HPDE6-E6E7 (cell line): ENCODE measurements around the gene CPA4.

Experiments
- DNase-seq: peaks from one replicate; pipeline ENCODE4 v3.0.0; 2011; ENCODE audit warnings: missing footprints; ENCODE audit errors: extremely low spot score

The CPA4 gene

DNA sequence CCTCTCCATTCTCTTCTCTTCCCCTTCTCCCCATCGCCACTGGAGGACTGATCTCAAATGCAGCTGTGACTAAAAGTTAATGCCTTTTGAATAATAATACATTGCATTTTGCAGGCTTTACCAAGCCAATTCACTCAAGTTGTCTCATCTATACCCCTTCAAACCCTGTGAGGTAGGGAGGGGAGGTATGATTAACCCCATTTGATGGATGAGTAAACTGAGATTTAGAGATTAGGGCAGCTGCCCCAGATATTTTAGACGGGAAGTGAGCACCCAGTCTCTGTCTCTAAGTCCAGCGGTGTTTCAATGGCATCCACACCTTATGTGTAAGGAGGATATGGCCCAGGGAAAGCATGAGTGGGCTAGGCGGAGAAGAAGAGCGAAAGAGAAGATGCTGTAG, 52.8 kb downstream of the CPA4 start:
- no peak for DNase-seq

GRCh38 chr7:130346177-130346905, 53.4 kb downstream of the CPA4 start:
- DNase-seq, result no peak

DNA sequence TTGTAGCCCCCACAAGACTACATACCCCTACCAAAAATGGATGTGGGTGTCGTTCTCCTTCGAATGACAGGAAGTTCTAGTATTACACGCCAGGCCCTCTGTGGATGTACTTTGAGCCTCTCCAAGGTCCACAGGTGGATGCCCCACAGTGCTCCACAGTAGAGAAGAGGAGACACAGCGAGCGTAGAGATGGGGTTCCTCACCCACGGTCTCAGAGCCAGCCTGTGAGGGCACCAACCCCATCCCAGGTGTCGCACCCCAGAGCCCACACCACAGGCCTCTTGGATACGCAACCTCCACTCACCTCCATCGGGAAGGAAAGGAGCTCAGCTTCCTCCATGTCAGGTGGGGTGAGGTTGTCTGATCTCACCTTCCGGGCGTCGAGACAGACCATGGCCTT, 54.0 kb downstream of the CPA4 start:
- no peak for DNase-seq

- no peak for DNase-seq
Observed at GRCh38 chr7:130349911-130350782, 57.2 kb downstream of the CPA4 start.

GRCh38 chr7:130350945-130351790, 58.2 kb downstream of the CPA4 start:
- no peak for DNase-seq

- DNase-seq, result no peak
Observed at GRCh38 chr7:130351791-130352090, 58.8 kb downstream of the CPA4 start.

- DNase-seq, result no peak
Observed at GRCh38 chr7:130352194-130353074, 59.5 kb downstream of the CPA4 start.

DNA sequence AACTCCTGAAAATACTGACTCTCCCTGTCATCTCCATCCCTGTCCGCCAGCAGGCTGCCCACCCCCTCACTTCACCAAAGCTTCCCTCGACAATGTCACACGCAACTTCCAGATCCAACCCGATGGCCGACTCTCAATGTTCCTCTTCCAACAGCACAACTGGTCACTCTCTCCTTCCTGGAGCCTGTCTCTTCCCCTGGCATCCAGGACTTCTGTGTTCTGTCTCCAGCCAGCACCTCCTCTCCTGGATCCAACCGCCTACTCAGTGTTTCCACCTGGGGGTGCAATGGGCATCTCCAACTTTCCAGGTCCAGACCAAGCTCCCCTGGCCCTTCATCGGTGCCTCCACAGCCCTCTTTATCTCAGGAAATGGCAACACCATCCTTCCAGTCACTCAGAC, 60.2 kb downstream of the CPA4 start:
- no peak for DNase-seq

- DNase-seq, result peak; percentile 97
Observed at GRCh38 chr7:130356121-130356875, 63.3 kb downstream of the CPA4 start.

DNA sequence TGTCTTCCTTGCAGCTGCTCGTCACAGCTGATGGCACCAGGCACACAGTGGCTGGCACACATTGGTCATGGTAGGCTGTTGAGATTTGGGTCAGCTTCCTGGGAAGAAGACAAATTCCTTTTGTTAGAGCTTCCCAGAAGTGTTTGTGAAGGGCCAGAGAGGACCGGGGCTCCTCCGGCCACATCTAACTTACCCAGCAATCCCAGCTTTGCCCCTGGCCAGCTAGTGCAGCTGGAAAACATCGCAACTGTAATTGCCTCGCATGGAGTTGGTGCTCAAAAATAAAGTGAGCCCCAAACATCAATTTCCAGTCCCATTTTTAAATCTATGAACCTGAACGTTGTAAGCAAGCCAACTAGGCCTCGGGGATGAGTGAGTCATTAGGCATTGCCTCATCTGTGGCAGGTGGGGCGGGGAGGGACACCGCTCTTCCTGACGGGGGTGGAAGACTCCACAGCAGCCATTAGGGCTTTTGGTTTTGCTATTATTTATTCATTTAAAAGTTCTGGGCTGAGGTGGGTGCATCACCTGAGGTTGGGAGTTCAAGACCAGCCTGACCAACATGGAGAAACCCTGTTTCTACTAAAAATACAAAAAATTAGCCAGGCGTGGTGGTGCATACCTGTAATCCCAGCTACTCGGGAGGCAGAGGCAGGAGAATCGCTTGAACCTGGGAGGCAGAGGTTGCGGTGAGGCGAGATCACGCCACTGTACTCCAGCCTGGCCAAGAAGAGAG, 64.1 kb downstream of the CPA4 start:
- peak; percentile 94 for DNase-seq

GRCh38 chr7:130358471-130358870, 65.5 kb downstream of the CPA4 start:
- no peak for DNase-seq

GRCh38 chr7:130359276-130359857, 66.4 kb downstream of the CPA4 start:
- DNase-seq, result no peak

DNA sequence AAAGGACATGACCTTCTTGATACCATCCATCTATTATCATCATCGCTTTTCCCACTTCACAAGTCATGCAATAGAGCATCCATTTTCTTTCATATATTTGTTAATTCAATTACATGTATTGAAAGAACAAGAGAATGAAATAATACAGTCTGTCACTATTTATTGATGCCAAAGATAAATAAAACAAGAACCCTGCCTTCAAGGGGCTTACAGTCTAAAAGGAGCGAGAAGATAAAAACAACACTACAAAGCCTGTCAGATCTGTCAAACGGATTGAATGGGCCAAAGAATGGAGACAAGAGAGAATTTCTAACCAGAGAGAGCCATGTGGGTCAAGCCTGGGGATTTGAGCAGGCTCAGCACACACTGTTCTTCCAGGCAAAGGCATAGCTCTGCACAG, 67.6 kb downstream of the CPA4 start:
- no peak for DNase-seq

DNA sequence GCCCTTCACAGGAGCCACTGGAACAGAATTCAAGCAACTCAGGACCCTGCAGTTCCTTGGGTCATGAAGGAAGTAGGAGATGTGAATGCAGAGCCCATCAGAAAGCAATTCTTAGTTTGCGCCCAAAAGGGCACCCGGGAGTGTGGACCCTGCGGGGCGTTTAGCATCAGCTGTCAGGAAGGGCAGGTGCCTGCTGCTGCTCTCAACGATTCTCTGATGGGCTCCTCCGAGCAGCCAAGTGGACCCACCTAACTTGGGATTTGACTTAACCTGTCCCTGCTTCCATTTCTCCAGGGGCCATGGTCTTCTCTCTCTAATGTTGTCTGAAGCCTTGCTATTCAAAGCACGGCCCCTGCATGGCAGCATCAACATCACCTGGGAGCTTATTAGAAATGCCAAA, 68.7 kb downstream of the CPA4 start:
- DNase-seq, result no peak

DNA sequence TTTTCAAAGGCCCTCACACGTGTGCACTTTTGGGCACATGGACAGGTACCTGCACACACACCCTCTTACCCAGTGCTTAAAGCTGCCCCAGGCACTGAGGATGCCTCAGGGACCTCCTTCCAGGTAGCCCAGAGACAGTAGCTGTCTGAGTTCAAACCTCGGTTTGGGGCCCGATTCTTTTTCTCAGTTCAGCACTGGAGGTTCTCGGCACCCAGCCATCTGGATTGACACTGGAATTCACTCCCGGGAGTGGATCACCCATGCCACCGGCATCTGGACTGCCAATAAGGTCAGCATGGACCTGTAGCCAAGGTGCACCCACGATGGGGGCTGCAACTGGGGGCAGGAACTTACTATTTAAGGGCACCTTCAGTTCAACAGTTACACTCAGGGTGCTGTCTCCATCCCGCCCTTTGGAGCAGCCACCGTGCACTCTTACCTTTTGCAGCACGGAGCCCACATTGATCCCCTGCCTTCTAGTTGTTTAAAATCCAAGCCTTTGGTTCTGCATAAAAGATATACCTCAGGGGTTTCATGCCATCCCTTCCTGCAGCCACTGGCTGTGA, 69.4 kb downstream of the CPA4 start:
- DNase-seq, result no peak

GRCh38 chr7:130363026-130363847, 70.3 kb downstream of the CPA4 start:
- DNase-seq, result peak; percentile 78

- no peak for DNase-seq
Observed at GRCh38 chr7:130364451-130364850, 71.5 kb downstream of the CPA4 start.

GRCh38 chr7:130365088-130365487, 72.1 kb downstream of the CPA4 start:
- no peak for DNase-seq
